HG03064 (cell line): ENCODE results near the gene KCNS1.
"Not testable (repeated sequence)": the region's sequence is repeated elsewhere in the genome, so short reads cannot be mapped to it uniquely, and the experiment has no call there.

ENCODE experiments used
- ATAC-seq: cut with Tn5 transposase; IDR thresholded peaks from one replicate; pipeline ENCODE4 v1.9.1; 2021; ENCODE audit warnings: low read depth; ENCODE audit not compliant: unreplicated experiment

Gene KCNS1, protein sequence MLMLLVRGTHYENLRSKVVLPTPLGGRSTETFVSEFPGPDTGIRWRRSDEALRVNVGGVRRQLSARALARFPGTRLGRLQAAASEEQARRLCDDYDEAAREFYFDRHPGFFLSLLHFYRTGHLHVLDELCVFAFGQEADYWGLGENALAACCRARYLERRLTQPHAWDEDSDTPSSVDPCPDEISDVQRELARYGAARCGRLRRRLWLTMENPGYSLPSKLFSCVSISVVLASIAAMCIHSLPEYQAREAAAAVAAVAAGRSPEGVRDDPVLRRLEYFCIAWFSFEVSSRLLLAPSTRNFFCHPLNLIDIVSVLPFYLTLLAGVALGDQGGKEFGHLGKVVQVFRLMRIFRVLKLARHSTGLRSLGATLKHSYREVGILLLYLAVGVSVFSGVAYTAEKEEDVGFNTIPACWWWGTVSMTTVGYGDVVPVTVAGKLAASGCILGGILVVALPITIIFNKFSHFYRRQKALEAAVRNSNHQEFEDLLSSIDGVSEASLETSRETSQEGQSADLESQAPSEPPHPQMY

DNA sequence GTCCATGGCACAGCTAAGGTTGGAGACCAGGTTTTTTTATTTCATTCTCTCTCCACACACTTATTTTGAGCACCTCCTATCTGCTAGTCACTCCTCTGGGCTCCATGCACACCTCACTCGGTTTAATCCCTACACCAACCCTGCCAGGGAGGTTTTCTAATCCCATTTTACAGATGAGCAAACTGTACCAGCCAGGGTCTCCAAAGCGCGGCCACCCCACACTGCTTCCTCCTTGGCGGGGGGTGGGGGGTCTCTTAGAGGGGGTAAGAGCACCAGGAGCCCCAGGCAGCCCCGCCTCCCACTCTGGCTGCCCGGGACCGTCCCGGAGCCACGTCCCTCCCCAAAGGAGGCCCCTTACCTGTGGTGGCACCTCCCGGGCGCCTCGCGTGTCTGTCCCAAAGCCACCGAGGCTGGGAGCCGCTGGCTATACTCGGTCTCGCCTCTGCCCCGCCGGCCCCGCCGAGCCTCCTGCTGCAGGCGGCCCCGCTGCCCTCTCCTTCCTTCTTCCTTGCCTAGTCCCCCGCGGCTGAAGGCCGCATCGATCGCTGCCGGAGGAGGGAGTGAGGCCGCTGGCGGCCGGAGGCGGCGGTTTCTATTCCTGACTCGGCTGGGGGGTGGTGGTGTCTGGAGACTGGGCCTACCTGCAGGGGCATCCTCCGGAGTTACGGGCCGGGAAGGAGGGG is at the start of gene KCNS1:
KCNS1 (minus strand) TSS at position 565 of the 683 bp plus-strand sequence. CDS start 1,891 bp downstream, outside the sequence.
- no peak for ATAC-seq

DNA sequence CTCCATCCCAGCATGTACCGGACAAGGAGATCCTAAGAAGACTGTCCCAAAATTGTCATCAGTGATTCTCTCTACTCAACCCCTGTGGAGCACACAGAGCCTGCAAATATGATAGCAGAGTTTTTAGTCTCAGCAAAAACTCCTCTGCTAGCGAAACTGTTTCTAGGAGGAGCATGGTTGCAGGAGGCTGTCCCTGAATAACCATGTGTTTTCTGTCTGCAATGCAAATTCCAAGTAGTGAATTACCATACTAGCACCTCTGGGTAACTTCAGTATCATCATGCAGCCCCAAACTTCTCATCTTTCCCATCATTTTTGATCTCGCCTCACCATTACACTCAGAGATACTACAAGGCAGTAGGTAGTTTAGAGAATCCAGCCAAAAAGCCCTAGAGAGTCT is 48.1 kb upstream of the KCNS1 start:
- ATAC-seq, result no peak

DNA sequence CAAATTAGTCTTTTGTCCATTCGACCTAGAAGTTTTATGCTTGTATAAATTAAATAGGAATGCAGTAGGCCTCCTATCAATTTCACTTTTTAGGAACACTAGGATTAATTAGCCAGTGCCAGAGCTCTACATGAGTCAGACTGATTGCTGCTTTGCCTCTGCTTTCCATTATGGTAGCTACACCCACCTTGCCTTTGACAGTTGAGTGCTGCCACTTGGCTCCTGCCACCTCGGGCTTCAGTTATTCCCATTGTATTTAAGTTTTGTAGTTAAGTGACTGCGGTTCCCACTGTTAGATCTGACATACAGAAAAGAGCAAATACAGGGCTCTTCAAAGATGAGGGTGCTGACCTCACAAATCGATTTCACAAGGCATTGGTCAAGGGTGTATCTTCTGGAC is 39.9 kb upstream of the KCNS1 start:
- no peak for ATAC-seq

DNA sequence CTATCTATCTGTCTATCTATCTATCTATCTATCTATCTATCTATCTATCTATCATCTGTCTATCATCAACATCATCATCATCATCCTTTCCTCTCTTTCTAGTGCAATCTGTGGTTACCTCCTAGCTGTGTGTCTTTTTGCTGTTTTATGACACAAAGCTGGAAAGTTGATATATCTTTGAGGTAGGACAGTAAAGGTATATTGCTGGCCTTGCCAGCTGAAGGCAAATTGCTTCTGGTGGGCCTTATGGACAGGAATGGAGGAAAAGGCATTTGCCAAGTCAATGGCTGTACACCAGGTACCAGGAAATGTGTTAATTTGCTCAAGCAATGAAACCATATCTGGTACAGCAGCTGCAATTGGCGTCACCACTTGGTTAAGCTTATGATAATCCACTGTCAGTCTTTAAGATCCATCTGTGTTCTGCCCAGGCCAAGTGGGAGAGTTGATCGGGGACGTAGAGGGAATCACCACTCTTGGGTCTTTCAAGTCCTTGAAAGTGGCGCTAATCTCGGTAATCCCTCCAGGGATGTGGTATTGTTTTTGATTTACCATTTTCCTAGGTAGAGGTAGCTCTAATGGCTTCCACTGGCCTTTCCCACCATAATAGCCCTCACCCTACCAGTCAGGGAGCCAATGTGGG is 38.9 kb upstream of the KCNS1 start:
- not testable (repeated sequence) for ATAC-seq

DNA sequence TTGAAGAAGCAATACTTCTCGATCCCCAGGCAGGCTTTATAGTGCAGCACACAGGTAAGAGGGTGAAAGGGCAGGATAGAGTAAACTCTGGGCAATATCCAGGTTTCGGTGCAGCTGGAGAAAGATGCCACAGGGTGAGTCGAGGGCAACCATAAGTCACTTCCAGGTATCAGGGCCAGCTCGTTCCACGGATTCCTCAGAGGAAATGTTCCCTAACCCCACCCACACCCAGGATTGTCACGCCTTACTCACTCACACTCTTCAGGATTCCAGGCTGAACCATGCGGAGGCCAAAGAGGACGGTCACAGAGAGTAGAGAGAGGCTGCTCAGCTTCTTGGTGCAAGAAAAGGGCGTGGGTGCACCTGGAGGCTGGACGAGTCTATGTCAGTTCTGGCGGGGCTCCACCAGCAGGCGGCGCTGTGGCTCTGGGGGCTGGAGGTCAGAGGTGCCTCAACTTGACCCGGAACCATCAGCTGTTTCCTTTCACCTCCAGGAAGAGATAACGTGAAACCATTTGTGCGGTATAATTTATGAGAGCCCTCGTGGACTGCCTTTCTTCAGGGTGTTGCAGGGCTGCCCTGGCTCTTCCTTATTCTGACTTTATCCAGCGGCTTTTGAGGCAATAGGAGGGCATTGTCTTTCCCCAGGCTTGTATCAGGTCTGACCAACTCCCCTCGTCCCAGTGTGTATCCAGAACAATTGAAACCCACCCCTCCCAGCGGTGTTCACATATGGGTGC is 37.8 kb upstream of the KCNS1 start:
- no peak for ATAC-seq

DNA sequence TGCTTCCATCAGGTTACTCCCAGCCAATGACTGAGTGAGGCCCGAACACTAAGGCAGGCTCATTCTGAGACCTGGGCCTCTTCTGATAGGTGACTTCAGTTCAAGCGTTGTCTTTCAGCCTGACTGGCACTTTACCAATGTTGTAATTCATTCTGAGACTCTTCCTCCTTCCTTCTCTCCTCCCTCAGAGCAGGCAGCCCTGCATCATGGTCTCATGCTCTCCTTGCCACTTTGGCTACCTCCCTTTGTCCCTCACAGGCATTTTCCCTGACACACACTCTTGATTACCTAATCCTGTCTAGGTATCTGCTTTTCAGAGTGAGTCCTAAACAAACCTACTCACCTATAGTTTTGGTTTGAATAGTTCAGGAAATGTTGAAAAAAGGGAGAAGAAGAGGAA is 36.0 kb upstream of the KCNS1 start:
- ATAC-seq, result no peak

DNA sequence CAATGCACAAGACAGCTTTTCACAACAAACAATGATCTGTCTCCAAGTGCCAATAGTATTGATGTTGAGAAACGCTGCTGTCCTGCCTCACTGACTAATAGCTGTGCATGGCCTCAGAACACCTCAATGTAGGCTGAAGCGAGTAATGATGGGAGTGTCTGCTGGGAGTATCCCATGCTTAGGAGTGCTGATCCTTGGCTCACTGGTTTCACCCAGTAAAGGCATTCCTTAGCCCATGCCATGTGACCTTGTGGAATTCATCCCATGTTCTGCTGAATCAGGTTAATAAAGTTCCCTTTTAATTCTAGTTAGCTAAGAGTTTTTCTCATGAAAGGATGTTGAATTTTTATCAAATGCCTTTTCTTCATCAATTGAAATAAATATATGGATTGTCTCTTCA is 27.2 kb upstream of the KCNS1 start:
- no peak for ATAC-seq

DNA sequence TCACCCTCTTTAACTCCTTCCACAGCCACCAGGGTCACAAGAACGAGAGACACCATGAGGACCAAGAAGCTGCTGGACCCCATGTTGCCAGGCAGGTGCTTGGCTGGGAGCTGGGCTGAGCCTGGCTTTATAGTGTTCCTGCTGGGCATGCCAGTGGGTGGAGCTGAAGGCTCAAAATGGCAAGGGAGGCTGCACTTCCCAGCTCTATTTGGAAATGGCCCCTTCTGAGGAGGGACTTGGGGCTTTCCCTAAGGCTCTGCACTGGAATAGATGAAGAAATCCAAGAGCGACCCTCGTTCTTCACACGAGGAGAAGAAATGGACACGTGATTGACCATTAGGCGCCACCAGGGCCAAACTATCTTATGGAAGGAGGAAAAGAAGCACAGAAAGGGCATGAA is 23.4 kb upstream of the KCNS1 start, which contains the start of gene WFDC12:
WFDC12 (minus strand) TSS at position 101 of the 400 bp plus-strand sequence; CDS start at position 83, 18 bp downstream.
- ATAC-seq, result no peak

DNA sequence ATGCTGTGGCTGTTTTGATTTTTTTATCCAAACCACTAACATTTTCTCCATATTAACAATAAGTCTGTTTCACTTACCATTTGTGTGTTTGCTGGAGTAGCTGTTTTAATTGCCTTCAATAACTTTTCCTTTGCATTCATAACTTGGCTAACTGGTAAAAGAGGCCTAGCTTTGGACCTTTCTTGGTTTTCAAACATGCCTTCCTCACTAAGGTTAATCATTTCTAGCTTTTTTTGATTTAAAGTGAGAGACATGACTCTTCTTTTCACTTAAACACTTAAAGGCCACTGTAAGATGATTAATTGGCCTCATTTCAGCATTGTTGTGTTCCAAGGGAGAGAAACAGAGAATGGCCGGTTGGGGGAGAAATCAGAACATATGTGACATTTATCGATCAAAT is 20.5 kb upstream of the KCNS1 start:
- no peak for ATAC-seq

DNA sequence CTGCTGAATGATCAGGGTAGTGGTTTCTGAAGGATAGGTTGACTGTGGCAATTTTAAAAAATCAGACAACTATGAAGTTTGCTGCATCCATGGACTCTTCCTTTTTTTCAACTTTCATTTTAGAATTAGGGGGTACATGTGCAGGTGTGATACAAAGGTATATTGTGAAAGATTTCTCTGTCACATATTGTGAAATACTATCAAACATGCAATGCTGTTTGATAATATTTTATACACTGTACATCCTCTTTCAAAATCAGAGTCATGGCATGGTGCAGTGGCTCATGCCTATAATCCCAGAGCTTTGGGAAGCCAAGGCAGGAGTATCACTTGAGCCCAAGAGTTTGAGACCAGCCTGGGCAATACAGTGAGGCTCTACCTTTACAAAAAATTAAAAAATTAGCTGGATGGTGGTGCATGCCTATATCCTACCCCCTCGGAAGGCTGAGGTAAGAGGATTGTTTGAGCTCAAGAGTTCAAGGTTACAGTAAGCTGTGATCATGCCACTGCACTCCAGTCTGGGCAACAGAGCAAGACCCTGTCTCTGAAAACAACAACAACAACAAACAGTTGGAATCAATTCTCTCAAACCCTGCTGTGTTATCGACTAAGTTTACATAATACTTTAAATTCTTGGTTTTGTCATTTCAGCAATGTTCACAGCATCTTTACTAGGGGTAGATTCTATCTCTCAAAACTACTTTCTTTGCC is 18.8 kb upstream of the KCNS1 start:
- no peak for ATAC-seq

DNA sequence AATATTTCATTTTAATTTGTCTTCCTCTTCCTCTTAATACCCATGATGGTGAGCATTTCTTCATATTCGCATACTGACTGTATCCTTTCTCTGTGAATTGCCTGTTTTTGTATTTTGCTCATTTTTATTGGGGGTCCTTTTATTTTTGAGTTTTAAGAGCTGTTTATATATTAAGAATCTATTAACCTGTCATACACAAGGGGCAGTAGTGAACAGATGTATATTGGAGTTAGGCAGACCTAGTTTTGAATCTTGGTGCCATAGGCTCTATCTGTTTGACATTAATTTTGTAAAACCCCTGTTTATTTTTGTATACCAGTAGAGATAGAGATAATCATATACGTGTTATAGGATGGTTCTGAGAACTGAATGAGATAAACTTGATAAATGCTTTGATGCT is 17.1 kb upstream of the KCNS1 start:
- ATAC-seq, result no peak

DNA sequence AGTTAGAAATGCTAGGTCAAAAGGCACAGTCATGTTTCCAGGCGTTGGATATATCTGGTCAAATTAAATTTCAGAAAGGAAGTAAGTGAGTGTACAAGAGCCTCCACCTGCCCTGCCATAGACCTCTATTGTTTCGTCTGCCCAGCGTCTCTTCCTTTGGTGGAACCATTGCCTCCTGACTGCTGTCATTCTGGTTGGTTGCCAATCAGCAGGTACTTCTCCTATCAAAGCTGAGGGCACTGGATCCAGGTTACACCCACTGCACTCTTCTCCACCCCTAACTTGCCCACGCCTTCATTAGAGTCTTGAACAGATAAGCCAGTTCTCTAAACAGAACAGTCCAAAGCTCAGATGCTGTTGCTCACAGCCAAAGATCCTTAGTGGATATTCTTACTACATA is 16.7 kb upstream of the KCNS1 start:
- ATAC-seq, result no peak

DNA sequence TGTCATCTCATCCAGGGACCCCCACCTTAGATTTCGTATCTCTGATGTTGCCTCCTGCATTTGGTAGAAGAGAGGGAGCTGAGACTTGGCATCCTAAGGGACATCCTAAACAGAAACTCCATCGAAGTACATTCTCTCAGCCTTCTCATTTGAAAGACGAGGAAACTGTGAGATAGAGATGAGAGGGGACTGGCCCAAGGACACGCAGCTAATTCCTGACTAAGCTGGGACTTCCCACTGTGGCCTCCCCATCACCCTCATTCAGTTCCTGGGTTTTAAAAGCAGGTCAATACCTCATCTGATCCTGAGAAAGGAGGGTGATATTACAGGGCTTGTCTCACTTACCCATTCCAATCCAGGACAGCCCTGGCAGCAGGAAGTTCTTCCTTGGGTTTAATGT is 14.9 kb upstream of the KCNS1 start:
- ATAC-seq, result no peak

DNA sequence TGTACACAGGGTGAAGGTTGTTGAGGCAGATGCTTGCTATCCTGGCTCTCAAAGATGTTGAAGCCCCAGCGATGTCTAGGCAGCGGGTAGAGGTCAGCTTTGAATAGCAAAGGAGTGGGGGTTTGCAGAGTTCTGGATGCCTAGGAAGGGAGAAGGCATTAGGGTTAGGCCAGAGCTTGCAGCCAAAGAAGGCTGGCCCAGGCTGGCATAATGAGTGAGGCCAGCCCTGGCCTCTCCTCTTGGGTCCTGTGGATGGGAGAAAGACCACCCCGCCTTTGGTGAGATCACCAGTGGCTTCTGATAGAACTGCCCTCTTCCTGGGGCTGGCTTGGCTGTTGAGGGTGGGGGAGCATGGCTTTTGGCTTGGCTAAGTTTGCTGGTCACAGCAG is 14.5 kb upstream of the KCNS1 start:
- no peak for ATAC-seq

DNA sequence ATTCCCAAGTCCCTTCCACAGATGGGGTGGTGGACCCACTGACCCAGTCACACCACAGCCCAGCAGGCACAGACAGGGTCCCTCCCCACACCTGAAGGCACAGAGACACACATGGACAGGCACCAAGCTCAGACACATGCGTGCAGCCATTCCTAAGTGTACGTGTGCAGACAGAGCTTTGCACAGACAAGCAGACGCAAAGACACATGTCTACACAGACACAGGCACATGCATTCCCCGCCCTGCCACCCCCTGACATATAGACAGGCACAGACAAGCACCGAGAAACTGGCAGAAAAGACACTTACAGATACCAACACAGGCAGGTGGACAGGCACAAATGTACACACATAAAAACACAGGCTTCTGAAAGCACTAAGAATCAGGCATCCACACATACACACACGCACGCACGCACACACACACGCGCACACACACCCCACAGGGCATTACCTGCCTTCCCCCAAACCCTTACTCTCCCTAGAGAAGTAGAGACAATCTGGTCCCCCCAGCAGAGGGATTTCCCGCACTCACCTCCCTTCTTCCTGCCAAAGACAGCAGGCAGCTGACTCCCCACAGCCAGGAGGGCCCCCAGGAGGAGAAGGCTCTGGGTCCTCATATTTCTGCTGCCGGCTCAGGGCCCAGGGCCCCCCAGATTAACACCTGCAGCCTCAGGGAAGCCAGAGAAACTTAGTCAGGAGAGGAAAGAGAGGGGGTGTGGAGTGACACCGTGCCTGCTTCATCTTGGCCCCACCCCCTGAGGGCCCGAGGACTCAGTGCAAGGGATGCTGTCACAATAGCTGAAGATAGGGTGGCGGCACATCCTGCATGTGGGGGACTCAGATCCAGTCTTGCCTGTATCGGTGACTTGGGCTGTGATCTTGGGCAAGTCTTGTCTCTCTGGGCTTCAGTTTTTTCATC is 13.8 kb upstream of the KCNS1 start, which contains the start of gene WFDC5:
WFDC5 (minus strand) TSS at position 710 of the 921 bp plus-strand sequence; CDS start at position 619, 91 bp downstream.
- no peak for ATAC-seq

DNA sequence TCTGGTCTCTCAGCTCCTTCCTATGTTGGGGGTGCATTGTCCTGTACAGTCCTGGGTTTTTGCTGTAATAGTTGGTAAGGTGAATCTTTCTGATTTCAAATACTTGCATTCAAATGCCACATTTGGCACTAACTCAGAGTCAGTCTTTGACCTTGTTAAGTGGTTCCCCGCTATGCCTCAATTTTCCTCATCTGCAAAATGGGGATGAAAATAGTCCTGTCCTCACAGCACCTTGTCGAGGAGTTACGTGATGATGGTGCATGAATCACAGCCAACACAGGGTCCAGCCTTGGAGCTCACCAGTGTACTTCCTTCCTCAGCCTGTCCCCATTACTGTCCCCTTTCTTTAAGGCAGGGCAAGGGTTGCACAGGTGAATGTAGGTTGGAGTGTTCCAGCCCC is 12.9 kb upstream of the KCNS1 start:
- no peak for ATAC-seq

DNA sequence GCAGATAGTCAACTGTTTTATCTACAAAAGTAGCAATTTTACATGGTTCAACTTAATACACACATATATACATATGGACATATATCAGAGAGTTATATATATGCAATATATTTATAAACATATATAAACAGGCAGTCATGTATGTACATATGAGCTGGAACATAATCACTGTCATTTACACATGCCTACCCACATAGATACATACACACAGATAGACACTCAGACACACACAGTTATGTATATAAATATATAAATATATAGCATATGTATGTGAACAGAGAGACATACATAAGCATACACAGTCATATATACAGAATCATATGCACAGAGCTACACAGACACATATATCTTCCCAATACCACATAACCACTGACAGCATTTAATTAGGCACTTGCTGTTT is 11.8 kb upstream of the KCNS1 start:
- ATAC-seq, result no peak

DNA sequence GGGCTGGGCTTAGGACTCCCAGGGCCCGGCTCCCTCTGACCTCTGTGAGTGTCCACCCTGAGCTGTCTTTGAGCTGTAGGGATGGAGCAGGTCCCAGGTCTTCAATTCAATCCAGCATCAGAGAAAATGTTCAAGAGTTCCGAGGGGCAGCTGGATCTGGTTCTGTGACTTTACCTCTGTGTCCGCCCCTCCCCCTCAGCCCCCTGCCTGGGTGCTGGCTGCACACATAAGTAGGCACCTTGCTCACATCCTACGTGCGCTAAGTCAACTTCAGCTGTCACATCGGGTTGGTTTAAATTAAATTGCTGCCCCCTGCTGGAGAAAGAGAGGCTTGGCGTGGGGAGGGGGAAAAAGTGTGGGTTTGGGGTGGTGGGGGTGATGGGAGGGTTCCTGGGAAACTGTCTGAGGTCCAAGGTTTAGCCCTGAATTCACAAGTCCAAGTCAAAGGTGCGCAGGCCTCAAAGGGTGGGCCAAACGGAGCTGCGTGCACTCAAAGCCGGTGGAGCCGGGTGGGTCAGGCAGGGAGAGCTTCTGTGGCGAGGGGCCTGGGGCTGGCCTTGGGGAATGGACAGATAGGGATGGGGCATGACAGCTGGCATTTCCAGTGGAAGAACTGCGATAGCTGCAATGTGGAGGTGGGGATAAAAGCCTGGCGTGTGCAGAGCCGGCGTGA is 11.0 kb upstream of the KCNS1 start:
- no peak for ATAC-seq
